ENCODE measurements around the gene COX6B1.
"Not testable (repeated sequence)": the region's sequence is repeated elsewhere in the genome, so short reads cannot be mapped to it uniquely, and the experiment has no call there.

Gene COX6B1

DNA sequence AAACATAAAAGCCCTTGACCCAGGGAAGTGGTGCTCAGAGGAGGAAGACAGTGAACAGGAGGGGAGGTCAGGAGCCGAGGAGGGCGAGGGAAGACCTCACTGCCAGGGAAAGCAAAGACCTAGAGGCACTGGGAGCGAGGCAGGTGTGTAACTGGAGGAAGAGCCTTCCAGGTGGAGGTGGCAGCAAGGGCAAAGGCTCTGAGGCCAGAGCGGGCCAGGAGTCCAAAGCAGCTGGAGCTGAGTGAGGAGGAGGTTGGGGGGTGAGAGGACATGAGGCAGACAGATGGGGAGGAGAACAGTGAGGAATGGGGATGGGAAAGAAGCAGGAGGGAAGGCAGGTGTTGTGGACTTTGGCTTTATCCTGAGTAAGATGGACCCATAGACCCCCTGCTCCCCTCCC is 21.9 kb downstream of the COX6B1 start:
- Mint-ChIP-seq H3K4me1 (peaks cover 22% of the 10 kb centered on the region), H3K27me3 (peaks cover 52% of the 10 kb centered on the region), H3K4me3 (no peak overlapping the region), H3K27ac (no peak overlapping the region), H3K9me3 (no peaks in the 10 kb centered on the region)
- ATAC-seq, result no peak
- DNase-seq, result no peak

DNA sequence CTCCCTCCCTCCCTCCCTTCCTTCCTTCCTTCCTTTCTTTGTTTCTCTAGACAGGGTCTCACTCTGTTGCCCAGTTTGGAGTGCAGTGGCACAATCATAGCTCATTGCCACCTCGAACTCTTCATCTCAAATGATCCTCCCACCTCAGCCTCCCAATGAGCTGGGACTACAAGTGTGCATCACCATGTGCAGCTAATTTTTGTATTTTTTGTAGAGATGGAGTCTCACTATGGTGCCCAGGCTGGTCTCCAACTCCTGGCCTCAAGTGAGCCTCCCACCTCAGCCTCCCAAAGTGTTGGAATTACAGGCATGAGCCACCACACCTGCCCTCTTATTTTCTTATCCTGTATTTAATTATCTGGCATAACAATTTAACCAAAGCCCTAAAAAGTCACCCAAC is 22.6 kb downstream of the COX6B1 start:
- Mint-ChIP-seq H3K27me3 (peaks cover 55% of the 10 kb centered on the region), H3K27ac (no peak overlapping the region), H3K4me3 (no peak overlapping the region), H3K4me1 (peaks cover 22% of the 10 kb centered on the region), H3K9me3 (no peaks in the 10 kb centered on the region)
- DNase-seq (no peak), ATAC-seq (no peak)

DNA sequence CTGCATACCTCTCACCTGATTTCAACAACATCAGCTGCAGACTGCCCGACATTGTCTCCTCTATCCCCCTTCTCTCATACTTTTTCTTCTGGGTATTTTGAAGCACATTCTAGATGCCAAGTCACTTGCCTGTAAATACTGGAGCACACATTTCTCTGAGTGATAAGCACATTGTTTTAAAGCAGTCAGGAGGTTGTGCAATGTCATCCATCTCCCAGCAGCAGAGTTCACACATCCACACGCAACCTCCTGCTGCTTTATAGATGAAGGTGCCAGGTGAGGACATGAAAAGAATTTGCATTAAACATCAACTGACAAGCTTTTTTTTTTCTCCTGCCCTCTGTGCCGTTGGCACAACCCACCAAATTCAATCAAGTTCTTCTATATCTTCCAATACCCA is 23.7 kb downstream of the COX6B1 start:
- no peak overlapping the region for H3K4me3 Mint-ChIP-seq
- DNase-seq (no peak), ATAC-seq (no peak)
- H3K9me3 Mint-ChIP-seq, result no peaks in the 10 kb centered on the region
- H3K4me1 Mint-ChIP-seq, result peaks cover 22% of the 10 kb centered on the region
- no peak overlapping the region for H3K27ac Mint-ChIP-seq
- peaks cover 67% of the 10 kb centered on the region for H3K27me3 Mint-ChIP-seq

DNA sequence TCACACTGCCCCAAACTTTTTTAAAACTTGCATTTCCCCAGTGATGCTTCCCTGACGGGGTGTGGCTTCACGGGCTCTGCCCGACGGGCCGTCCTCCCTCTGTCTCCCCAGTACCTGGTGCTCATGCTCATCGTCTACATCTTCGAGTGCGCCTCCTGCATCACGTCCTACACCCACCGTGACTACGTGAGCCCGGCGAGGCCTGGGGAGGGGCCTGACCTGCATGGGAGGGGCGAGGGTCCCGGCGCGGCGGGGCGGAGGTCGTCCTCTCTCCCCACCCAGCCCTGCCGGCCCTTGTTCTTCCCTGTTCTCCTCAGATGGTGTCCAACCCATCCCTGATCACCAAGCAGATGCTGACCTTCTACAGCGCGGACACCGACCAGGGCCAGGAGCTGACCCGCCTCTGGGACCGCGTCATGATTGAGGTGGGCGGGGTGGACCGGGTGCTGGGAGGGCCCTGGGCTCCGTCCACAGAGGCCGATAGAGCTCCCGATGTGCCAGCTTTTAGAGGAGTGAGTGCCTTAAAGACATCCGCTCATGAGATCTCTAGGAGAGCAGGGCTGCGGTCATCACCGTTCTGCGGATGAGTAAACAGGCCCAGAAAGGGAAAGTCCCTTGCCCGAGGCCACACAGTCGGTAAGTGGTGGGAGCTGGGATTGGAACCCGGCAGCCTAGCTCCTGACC is 25.1 kb downstream of the COX6B1 start:
- peak; percentile 98 for ATAC-seq
- Mint-ChIP-seq H3K27me3 (peaks cover 69% of the 10 kb centered on the region), H3K9me3 (no peaks in the 10 kb centered on the region), H3K4me3 (peak overlapping the region; percentile 74 to 81), H3K27ac (no peak overlapping the region), H3K4me1 (peaks cover 22% of the 10 kb centered on the region)
- DNase-seq, result peak; percentile 52 to 72

DNA sequence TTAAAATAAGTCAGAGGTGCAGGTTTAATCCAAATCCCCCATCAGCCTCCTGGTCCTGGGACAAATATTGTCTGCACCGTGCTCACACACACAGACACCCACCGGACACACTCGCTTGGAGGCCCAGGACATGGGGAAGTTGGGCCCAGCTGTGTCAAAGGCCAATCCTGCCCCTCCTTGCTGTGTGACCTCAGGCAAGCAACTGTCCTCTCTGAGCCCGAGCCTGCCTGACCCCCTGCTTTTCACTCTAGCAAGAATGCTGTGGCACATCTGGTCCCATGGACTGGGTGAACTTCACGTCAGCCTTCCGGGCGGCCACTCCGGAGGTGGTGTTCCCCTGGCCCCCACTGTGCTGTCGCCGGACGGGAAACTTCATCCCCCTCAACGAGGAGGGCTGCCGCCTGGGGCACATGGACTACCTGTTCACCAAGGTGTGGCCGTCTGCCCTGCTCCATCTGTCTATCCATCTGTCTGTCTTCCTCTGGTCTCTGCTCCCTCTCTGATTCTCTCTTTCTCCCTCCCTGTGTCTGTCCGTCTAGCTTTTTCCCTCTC is 27.5 kb downstream of the COX6B1 start:
- no peak overlapping the region for H3K27ac Mint-ChIP-seq
- peaks cover 52% of the 10 kb centered on the region for H3K27me3 Mint-ChIP-seq
- peak overlapping the region in 1 of 2 donors; percentile 11 for H3K4me3 Mint-ChIP-seq
- no peaks in the 10 kb centered on the region for H3K9me3 Mint-ChIP-seq
- H3K4me1 Mint-ChIP-seq, result peaks cover 17% of the 10 kb centered on the region
- DNase-seq (no peak), ATAC-seq (no peak)

DNA sequence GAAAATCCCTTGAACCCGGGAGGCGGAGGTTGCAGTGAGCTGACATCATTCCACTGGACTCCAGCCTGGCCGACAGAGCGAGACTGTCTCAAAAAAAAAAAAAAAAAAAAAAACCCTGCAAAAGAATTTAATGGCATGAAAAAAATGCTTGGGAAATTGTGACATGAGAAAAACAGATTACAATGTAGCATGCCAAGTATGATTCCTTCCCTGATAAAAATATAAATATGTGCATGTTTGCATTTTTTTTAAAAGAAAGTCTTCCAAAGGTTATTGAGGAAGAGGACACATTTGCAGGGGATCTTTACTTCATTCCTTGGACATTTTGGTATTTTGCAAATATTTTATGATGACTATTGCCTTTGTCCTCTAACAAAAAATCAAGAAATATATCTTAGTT is 41.7 kb downstream of the COX6B1 start:
- Mint-ChIP-seq H3K27me3 (no peaks in the 10 kb centered on the region), H3K4me3 (no peak overlapping the region), H3K4me1 (peaks cover 11% of the 10 kb centered on the region), H3K27ac (no peak overlapping the region), H3K9me3 (no peaks in the 10 kb centered on the region)
- DNase-seq (no peak), ATAC-seq (no peak)

- not testable (repeated sequence) for DNase-seq, ATAC-seq, H3K27ac Mint-ChIP-seq, H3K4me3 Mint-ChIP-seq, H3K9me3 Mint-ChIP-seq, H3K27me3 Mint-ChIP-seq
- H3K4me1 Mint-ChIP-seq, result peaks cover 13% of the 10 kb centered on the region
Observed at GRCh38 chr19:35691106-35691505, 43.0 kb downstream of the COX6B1 start.

DNA sequence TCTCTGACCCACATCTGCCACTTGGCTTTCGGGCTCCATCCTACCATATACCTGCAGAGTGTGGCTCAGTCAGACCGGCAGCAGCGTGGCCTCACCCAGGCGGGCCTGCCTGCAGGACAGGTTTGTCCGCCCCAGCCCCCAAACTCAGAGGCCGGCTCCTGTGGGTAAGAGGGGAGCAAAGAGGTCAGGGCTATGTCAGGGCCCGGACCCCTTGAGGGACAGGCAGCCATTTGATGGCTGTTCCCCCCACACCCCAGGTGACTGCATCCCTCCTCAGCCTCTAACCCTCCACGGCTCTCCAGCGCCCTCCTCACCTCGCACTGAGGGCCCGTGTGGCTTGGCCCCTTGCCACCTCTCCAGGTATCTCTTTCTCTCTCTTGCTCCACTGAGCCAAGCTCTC is 43.9 kb downstream of the COX6B1 start:
- Mint-ChIP-seq H3K27ac (no peak overlapping the region), H3K9me3 (peaks cover 0 to 6% of the 10 kb centered on the region in 2 donors), H3K4me3 (no peak overlapping the region), H3K27me3 (no peaks in the 10 kb centered on the region), H3K4me1 (peaks cover 22% of the 10 kb centered on the region)
- ATAC-seq (no peak), DNase-seq (no peak)

DNA sequence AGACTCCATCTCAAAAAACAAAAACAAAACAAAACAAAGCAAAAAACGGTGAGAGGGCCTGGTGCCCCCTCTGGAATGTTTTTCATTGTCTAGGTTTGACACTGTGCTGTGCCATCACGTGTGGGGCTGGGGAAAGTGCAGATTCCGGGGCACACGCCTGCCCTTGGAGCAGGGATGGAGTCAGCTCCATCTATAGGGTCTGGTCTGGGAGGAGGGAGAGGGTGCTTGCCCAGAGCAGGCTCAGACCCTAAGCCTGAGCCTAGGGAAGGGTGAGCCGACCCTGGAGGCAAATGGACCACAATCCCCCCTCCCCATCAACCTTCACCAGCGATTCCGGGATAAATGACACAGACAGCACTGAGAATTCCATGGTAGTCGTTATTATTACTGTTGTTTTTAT is 45.3 kb downstream of the COX6B1 start:
- no peak overlapping the region for H3K27ac Mint-ChIP-seq
- DNase-seq (no peak), ATAC-seq (no peak)
- H3K4me1 Mint-ChIP-seq, result peaks cover 35% of the 10 kb centered on the region
- no peaks in the 10 kb centered on the region for H3K27me3 Mint-ChIP-seq
- no peak overlapping the region for H3K4me3 Mint-ChIP-seq
- H3K9me3 Mint-ChIP-seq, result peaks cover 0 to 6% of the 10 kb centered on the region in 2 donors

DNA sequence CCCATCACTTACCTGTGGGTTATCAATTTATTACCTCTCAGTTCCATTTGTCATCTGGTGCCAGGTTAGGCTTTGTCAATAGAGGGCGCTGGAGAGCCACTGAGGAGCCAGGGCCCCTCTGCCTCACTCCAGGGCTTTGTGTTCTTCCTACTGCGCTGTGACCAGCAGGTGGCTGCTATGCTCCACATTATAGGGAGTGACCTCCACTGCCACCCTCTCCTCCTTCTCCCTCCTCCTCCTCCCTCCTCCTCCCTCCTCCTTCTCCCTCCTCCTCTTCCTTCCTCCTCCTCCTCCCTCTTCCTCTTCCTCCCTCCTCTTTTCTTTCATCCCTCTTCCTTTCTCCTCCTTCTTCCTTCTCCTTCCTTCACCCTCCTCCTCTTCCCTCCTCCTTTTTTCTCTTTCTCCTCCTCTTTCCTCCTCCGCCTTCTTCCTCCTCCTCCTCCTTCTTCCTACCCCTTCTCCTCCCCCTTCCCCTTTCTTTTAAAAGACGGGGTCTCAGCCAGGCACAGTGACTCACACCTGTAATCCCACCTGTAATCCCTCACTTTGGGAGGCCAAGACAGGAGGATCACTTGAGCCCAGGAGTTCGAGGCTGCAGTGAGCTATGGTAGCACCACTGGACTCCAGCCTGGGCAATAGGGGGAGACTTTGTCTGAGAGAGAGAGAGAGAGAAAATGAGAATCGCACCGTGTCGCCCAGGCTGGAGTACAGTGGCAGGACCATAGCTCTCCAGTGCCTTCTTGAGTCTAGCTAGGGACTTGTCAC is 45.9 kb downstream of the COX6B1 start:
- H3K27me3 Mint-ChIP-seq, result no peaks in the 10 kb centered on the region
- peak overlapping the region in 1 of 2 donors; percentile 71 for H3K27ac Mint-ChIP-seq
- H3K4me3 Mint-ChIP-seq, result peak overlapping the region; percentile 3 to 29
- H3K4me1 Mint-ChIP-seq, result peaks cover 41% of the 10 kb centered on the region
- DNase-seq (peak; percentile 90 to 93), ATAC-seq (peak; percentile 97)
- peaks cover 0 to 6% of the 10 kb centered on the region in 2 donors for H3K9me3 Mint-ChIP-seq

- H3K4me1 Mint-ChIP-seq, result peaks cover 55% of the 10 kb centered on the region
Observed at GRCh38 chr19:35695895-35696422, 47.8 kb downstream of the COX6B1 start.

DNA sequence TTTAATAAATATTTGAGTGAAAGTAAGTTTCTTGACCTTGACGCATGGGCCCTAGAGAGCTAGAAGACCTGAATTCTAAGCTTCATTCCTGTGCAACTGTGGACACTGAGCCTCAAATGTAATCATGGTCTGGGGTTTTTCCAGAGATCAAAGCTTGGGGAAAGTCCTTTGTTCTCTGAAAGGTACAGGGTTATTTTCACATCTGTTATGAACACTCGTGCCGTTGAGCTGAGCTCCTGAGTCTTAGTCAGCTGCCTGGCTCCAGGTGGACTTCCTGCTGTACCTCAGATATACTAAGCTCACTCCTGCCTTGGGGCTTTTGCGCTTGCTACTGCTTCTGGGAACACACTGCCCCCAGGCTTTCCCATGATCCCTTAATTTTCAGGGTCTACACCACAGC is 48.7 kb downstream of the COX6B1 start:
- H3K27ac Mint-ChIP-seq, result peak overlapping the region in 1 of 2 donors; percentile 83
- H3K9me3 Mint-ChIP-seq, result peaks cover 0 to 6% of the 10 kb centered on the region in 2 donors
- ATAC-seq, result peak; percentile 79
- no peaks in the 10 kb centered on the region for H3K27me3 Mint-ChIP-seq
- H3K4me1 Mint-ChIP-seq, result peaks cover 55% of the 10 kb centered on the region
- peak; percentile 36 to 63 for DNase-seq
- H3K4me3 Mint-ChIP-seq, result peak overlapping the region; percentile 39 to 48

More at GRCh38 chr19:35695895-35696422, 47.8 kb downstream of the COX6B1 start:
- no peaks in the 10 kb centered on the region for H3K27me3 Mint-ChIP-seq
- H3K9me3 Mint-ChIP-seq, result peaks cover 0 to 6% of the 10 kb centered on the region in 2 donors
- no peak for ATAC-seq
- peak overlapping the region in 1 of 2 donors; percentile 39 for H3K4me3 Mint-ChIP-seq
- H3K27ac Mint-ChIP-seq, result peak overlapping the region in 1 of 2 donors; percentile 52
- DNase-seq, result no peak

DNA sequence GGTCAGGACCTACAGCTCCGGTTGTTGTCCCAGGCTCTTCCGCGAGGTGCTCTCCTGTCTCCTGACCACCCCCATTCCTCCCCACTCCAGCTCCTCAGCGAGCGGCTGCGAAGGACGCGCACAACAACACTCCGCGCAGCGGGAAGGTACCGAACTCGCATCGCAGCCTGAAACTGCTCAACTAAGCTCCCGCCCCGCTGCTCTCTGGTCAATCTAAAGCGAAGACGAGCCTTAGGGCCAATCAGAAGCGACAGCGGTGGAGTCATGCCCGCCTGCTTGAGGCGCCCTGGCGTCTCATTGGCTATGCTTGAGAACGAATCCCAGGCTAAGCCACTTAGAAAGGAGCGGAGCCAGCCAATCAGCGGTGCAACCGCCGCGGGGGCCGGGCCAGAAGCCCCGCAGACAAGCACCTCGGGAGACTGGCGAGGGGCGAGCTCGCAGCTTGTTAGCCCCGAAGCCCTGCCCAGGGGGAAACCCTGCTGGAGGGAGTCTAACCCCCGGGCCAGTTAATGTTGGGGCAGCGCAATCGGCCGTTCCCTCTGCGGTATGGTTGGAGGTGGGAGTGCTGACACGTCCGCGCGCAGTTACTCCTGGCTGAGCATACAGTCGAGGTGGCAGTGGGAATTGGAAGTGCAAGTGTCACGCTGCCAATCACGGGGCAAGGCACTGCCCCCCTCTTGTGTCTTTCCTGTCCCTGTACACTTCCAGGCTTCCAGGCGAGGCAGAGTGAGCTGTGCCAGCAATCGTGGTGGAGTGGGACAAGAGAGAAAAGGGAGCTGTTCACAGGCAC is 54.3 kb downstream of the COX6B1 start:
- ATAC-seq (peak; percentile 99), DNase-seq (peak; percentile 90 to 96)
- peaks cover 6% of the 10 kb centered on the region for H3K27me3 Mint-ChIP-seq
- H3K9me3 Mint-ChIP-seq, result peaks cover 0 to 3% of the 10 kb centered on the region in 2 donors
- peaks cover 48% of the 10 kb centered on the region for H3K4me1 Mint-ChIP-seq
- H3K27ac Mint-ChIP-seq, result peak overlapping the region; percentile 94 to 97
- peak overlapping the region; percentile 89 to 100 for H3K4me3 Mint-ChIP-seq

GRCh38 chr19:35703343-35703742 is 55.2 kb downstream of the COX6B1 start:
- H3K4me3 Mint-ChIP-seq, result peak overlapping the region in 1 of 2 donors; percentile 100
- peaks cover 42% of the 10 kb centered on the region for H3K4me1 Mint-ChIP-seq
- ATAC-seq (no peak), DNase-seq (no peak)
- peaks cover 0 to 3% of the 10 kb centered on the region in 2 donors for H3K9me3 Mint-ChIP-seq
- no peak overlapping the region for H3K27ac Mint-ChIP-seq
- H3K27me3 Mint-ChIP-seq, result peaks cover 6% of the 10 kb centered on the region

DNA sequence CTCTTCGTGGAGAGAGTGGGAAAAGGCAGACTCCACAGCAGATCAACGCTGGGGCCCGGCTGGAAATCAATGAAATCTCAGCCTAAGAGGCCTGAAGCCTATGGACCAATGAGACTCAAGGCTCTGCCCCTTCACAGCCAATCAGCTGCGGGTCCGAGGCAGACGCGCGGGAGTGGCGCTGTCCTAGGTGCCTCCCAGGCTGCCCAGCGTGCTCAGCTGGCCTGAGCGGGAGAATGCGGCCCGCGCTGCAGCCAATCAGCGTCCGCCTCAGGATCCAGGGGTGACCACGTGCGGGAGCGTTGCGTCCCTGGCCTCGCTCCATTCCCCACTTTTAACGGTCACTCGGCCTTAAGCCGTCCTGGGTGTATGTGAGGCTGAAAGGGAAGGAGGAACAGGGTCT is 56.1 kb downstream of the COX6B1 start, which contains the start of gene ZBTB32:
ZBTB32 (plus strand) TSS at position 341 of the 400 bp plus-strand sequence. CDS start 10,069 bp downstream, outside the sequence.
- DNase-seq (no peak), ATAC-seq (no peak)
- Mint-ChIP-seq H3K4me3 (no peak within 1 kb of the TSS), H3K9me3 (peaks cover 0 to 3% of the 10 kb centered on the region in 2 donors), H3K4me1 (peaks cover 43% of the 10 kb centered on the region), H3K27me3 (peaks cover 6% of the 10 kb centered on the region), H3K27ac (no peak within 1 kb of the TSS)
